HepG2 (cell line): ENCODE results near the gene CTNNA2. TPM values are rescaled to one million over a fixed set of nuclear protein-coding genes. Genes with fewer than 3 reads are reported as not detected.

ENCODE experiments used
- AGO1 ChIP-seq: fragments of 200-400 bp; formaldehyde crosslinking; IDR thresholded peaks from 2 replicates; pipeline ENCODE4 v1.6.1; 2017; ENCODE audit warnings: mild to moderate bottlenecking, low read depth, low read length, moderate library complexity; ENCODE audit not compliant: poor library complexity, severe bottlenecking
- BORCS8-MEF2B ChIP-seq: sonication (generic); formaldehyde crosslinking; IDR thresholded peaks from 2 replicates; pipeline ENCODE4 v1.8.0; 2022; ENCODE audit warnings: mild to moderate bottlenecking, missing genetic modification reagents
- DNMT1 ChIP-seq: sonication (generic); formaldehyde crosslinking; IDR thresholded peaks from 2 replicates; pipeline ENCODE4 v1.5.1; 2020; ENCODE audit warnings: mild to moderate bottlenecking, missing genetic modification reagents
- HNF1B ChIP-seq: sonication (generic); formaldehyde crosslinking; IDR thresholded peaks from 2 replicates; pipeline ENCODE4 v1.5.1; 2020; ENCODE audit warnings: mild to moderate bottlenecking, moderate library complexity, missing genetic modification reagents
- IKZF4 ChIP-seq: sonication (generic); formaldehyde crosslinking; IDR thresholded peaks from 2 replicates; pipeline ENCODE4 v1.5.1; 2020; ENCODE audit warnings: borderline replicate concordance, mild to moderate bottlenecking, low read depth, missing genetic modification reagents; ENCODE audit errors: not compliant biosample characterization
- KLF16 ChIP-seq, 2 experiments: sonication (generic) in 1 of 2; formaldehyde crosslinking in 1 of 2; IDR thresholded peaks; 2 replicates each; pipeline versions ENCODE4 v1.6.1 to v1.8.0; 2016 to 2023; ENCODE audit warnings: missing genetic modification reagents in 2 of 2, missing compliant biosample characterization in 1 of 2
- NFYC ChIP-seq: IDR thresholded peaks from 2 replicates; pipeline ENCODE4 v1.6.1; 2016; ENCODE audit warnings: missing genetic modification reagents, missing compliant biosample characterization
- RBFOX2 ChIP-seq: fragments of 200-400 bp; formaldehyde crosslinking; IDR thresholded peaks from 2 replicates; pipeline ENCODE4 v1.6.1; 2017; ENCODE audit warnings: low read depth, mild to moderate bottlenecking, low read length
- ZFP1 ChIP-seq: IDR thresholded peaks from 2 replicates; pipeline ENCODE4 v1.6.1; 2016
- ZKSCAN5 ChIP-seq: sonication (generic); formaldehyde crosslinking; IDR thresholded peaks from 2 replicates; pipeline ENCODE4 v1.5.1; 2020; ENCODE audit warnings: mild to moderate bottlenecking, missing genetic modification reagents
- ZNF124 ChIP-seq: sonication (generic); formaldehyde crosslinking; IDR thresholded peaks from 2 replicates; pipeline ENCODE4 v1.4.0; 2020; ENCODE audit warnings: missing genetic modification reagents
- ZNF136 ChIP-seq: sonication (generic); formaldehyde crosslinking; IDR thresholded peaks from 2 replicates; pipeline ENCODE4 v1.8.1; 2022; ENCODE audit warnings: low read depth, mild to moderate bottlenecking, moderate library complexity, missing genetic modification reagents
- ZNF17 ChIP-seq: sonication (generic); formaldehyde crosslinking; IDR thresholded peaks from 2 replicates; pipeline ENCODE4 v1.5.0; 2020; ENCODE audit warnings: mild to moderate bottlenecking, missing genetic modification reagents
- ZNF382 ChIP-seq: sonication (generic); formaldehyde crosslinking; IDR thresholded peaks from 2 replicates; pipeline ENCODE4 v1.5.0; 2020; ENCODE audit warnings: missing genetic modification reagents, mild to moderate bottlenecking, borderline replicate concordance
- ZNF549 ChIP-seq: sonication (generic); formaldehyde crosslinking; IDR thresholded peaks from 2 replicates; pipeline ENCODE4 v1.5.0; 2020; ENCODE audit warnings: missing genetic modification reagents
- ZNF550 ChIP-seq: sonication (generic); formaldehyde crosslinking; IDR thresholded peaks from 2 replicates; pipeline ENCODE4 v1.4.0; 2020; ENCODE audit warnings: mild to moderate bottlenecking, missing genetic modification reagents, borderline replicate concordance
- ZNF557 ChIP-seq: sonication (generic); formaldehyde crosslinking; IDR thresholded peaks from 2 replicates; pipeline ENCODE4 v1.4.0; 2020; ENCODE audit warnings: missing genetic modification reagents
- ZNF652 ChIP-seq: IDR thresholded peaks from 2 replicates; pipeline ENCODE4 v1.6.1; 2016; ENCODE audit warnings: low read depth, borderline replicate concordance
- ZNF660 ChIP-seq: sonication (generic); formaldehyde crosslinking; IDR thresholded peaks from 2 replicates; pipeline ENCODE4 v1.5.1; 2020; ENCODE audit warnings: mild to moderate bottlenecking, low read depth, missing genetic modification reagents, borderline replicate concordance
- ZNF878 ChIP-seq: sonication (generic); formaldehyde crosslinking; IDR thresholded peaks from 2 replicates; pipeline ENCODE4 v1.8.1; 2023; ENCODE audit warnings: mild to moderate bottlenecking, missing genetic modification reagents, moderate library complexity
- polyA plus RNA-seq, 8 experiments: library from polyadenylated mRNA; depleted of rRNA in 3 of 8; stranded (reverse) in 7 of 8; unstranded in 1 of 8; fragments of >200 nt; fragmentation: Illumina TruSeq in 4 of 8; extraction: Trizol in 4 of 8; gene quantifications; 2 replicates each; pipeline versions ENCODE4 v1.2.1 to v1.2.3, GENCODE V29; 2011 to 2016; ENCODE audit warnings: low read depth in 4 of 8, missing spikeins in 1 of 8, mixed read lengths in 1 of 8; ENCODE audit not compliant: insufficient read depth in 1 of 8
- total RNA-seq, 5 experiments: library from RNA; depleted of rRNA; stranded (reverse); fragments of >200 nt; fragmentation: Illumina TruSeq; extraction: Trizol; gene quantifications; 2 replicates each; pipeline ENCODE4 v1.2.3, GENCODE V29; 2016; ENCODE audit warnings: low read depth in 1 of 5
- TF ChIP-seq, protein P1 (sequence below): sonication (generic); formaldehyde crosslinking; IDR thresholded peaks from 2 replicates; pipeline ENCODE4 v1.5.1; 2020; ENCODE audit warnings: missing genetic modification reagents, mild to moderate bottlenecking, borderline replicate concordance
- TF ChIP-seq, protein P2 (sequence below): sonication (generic); IDR thresholded peaks from 2 replicates; pipeline ENCODE4 v1.6.1; 2016; ENCODE audit warnings: low read depth, borderline replicate concordance
- TF ChIP-seq, protein P3 (sequence below): sonication (generic); formaldehyde crosslinking; IDR thresholded peaks from 2 replicates; pipeline ENCODE4 v1.4.0; 2020; ENCODE audit warnings: missing genetic modification reagents
- TF ChIP-seq, protein P4 (sequence below): sonication (generic); formaldehyde crosslinking; IDR thresholded peaks from 2 replicates; pipeline ENCODE4 v1.8.1; 2023; ENCODE audit warnings: mild to moderate bottlenecking, missing genetic modification reagents

The CTNNA2 gene
- total and polyA plus RNA-seq, 2 of the 13 experiments (the other 11 are each of a cell fraction or from before 2014, with no cell fraction given) = not detected

- TF ChIP-seq ZNF652 (CRISPR knock-in tag) (peak; percentile 23; the same call in 1 of the 2 replicates), NFYC (CRISPR knock-in tag) (peak; percentile 55; the same call in 1 of the 2 replicates), HNF1B (no peak), ZNF382 (CRISPR knock-in tag) (no peak), BORCS8-MEF2B (CRISPR knock-in tag) (peak; percentile 89), ZNF124 (CRISPR knock-in tag) (peak; percentile 71; the same call in 1 of the 2 replicates), ZNF136 (CRISPR knock-in tag) (no peak), ZFP1 (CRISPR knock-in tag) (no peak; the same call in 1 of the 2 replicates), ZNF878 (CRISPR knock-in tag) (peak; percentile 83; the same call in 1 of the 2 replicates), KLF16 (CRISPR knock-in tag; IDR thresholded peaks at IDR 0.05) (peak in 1 of 2 experiments; percentile 97; a peak in 2 of 4 replicates), ZNF549 (CRISPR knock-in tag) (no peak), IKZF4 (CRISPR knock-in tag) (peak; percentile 54), DNMT1 (CRISPR knock-in tag) (no peak), ZNF557 (CRISPR knock-in tag) (peak; percentile 91; the same call in 1 of the 2 replicates), ZNF660 (CRISPR knock-in tag) (no peak), ZNF550 (CRISPR knock-in tag) (no peak), RBFOX2 (no peak), ZNF17 (CRISPR knock-in tag) (no peak), AGO1 (no peak), ZKSCAN5 (CRISPR knock-in tag) (no peak)
- TF ChIP-seq, protein P1, sequence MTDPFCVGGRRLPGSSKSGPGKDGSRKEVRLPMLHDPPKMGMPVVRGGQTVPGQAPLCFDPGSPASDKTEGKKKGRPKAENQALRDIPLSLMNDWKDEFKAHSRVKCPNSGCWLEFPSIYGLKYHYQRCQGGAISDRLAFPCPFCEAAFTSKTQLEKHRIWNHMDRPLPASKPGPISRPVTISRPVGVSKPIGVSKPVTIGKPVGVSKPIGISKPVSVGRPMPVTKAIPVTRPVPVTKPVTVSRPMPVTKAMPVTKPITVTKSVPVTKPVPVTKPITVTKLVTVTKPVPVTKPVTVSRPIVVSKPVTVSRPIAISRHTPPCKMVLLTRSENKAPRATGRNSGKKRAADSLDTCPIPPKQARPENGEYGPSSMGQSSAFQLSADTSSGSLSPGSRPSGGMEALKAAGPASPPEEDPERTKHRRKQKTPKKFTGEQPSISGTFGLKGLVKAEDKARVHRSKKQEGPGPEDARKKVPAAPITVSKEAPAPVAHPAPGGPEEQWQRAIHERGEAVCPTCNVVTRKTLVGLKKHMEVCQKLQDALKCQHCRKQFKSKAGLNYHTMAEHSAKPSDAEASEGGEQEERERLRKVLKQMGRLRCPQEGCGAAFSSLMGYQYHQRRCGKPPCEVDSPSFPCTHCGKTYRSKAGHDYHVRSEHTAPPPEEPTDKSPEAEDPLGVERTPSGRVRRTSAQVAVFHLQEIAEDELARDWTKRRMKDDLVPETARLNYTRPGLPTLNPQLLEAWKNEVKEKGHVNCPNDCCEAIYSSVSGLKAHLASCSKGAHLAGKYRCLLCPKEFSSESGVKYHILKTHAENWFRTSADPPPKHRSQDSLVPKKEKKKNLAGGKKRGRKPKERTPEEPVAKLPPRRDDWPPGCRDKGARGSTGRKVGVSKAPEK (CRISPR knock-in tag) = no peak
- TF ChIP-seq, protein P2, sequence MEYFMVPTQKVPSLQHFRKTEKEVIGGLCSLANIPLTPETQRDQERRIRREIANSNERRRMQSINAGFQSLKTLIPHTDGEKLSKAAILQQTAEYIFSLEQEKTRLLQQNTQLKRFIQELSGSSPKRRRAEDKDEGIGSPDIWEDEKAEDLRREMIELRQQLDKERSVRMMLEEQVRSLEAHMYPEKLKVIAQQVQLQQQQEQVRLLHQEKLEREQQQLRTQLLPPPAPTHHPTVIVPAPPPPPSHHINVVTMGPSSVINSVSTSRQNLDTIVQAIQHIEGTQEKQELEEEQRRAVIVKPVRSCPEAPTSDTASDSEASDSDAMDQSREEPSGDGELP = no peak
- TF ChIP-seq, protein P3, sequence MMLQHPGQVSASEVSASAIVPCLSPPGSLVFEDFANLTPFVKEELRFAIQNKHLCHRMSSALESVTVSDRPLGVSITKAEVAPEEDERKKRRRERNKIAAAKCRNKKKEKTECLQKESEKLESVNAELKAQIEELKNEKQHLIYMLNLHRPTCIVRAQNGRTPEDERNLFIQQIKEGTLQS = peak; percentile 39; the same call in 1 of the 2 replicates
- TF ChIP-seq, protein P4, sequence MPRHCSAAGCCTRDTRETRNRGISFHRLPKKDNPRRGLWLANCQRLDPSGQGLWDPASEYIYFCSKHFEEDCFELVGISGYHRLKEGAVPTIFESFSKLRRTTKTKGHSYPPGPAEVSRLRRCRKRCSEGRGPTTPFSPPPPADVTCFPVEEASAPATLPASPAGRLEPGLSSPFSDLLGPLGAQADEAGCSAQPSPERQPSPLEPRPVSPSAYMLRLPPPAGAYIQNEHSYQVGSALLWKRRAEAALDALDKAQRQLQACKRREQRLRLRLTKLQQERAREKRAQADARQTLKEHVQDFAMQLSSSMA (CRISPR knock-in tag) = no peak
These were observed 1.4 kb upstream of the CTNNA2 start (continued) for GRCh38 chr2:79511320-79511951.
